K562 (cell line): ENCODE data around the gene FAM83D. TPM values are rescaled to one million over a fixed set of nuclear protein-coding genes. Genes with fewer than 3 reads are reported as not detected.
A peak's percentile ranks its signal among the peaks of the same experiment; 100 is the strongest.

Source experiments
- CREB5 ChIP-seq: fragments of 250-450 bp; sonication (Bioruptor Pico); IDR thresholded peaks from 2 replicates; pipeline ENCODE4 v1.5.0; 2020; ENCODE audit warnings: mild to moderate bottlenecking
- HDGF ChIP-seq: fragments of 450-650 bp; IDR thresholded peaks from 2 replicates; pipeline ENCODE4 v1.6.1; 2016
- NR2C1 ChIP-seq, 2 experiments: fragments of 450-650 bp; IDR thresholded peaks; 2 replicates each; pipeline ENCODE4 v1.6.1; 2017; ENCODE audit warnings: mild to moderate bottlenecking in 2 of 2, antibody characterized with exemption in 1 of 2, inconsistent platforms in 1 of 2, missing compliant biosample characterization in 1 of 2, missing genetic modification characterization in 1 of 2
- PTRF ChIP-seq: fragments of 450-650 bp; IDR thresholded peaks from 2 replicates; pipeline ENCODE4 v1.6.1; 2016; ENCODE audit warnings: mild to moderate bottlenecking, missing genetic modification characterization, missing compliant biosample characterization
- TAF9B ChIP-seq: fragments of 450-650 bp; IDR thresholded peaks from 2 replicates; pipeline ENCODE4 v1.6.1; 2018; ENCODE audit warnings: mild to moderate bottlenecking; ENCODE audit not compliant: partially characterized antibody
- ZNF318 ChIP-seq, 2 experiments: fragments of 450-650 bp; IDR thresholded peaks; 2 replicates each; pipeline ENCODE4 v1.6.1; 2016; ENCODE audit warnings: mild to moderate bottlenecking in 2 of 2, borderline replicate concordance in 1 of 2, low read depth in 1 of 2, moderate library complexity in 1 of 2
- ZNF592 ChIP-seq: fragments of 450-650 bp; IDR thresholded peaks from 2 replicates; pipeline ENCODE4 v1.6.1; 2017; ENCODE audit warnings: antibody characterized with exemption, mild to moderate bottlenecking
- polyA plus RNA-seq, 8 experiments: library from polyadenylated mRNA; depleted of rRNA in 4 of 8; stranded (reverse) in 5 of 8; unstranded in 3 of 8; fragments of >200 nt; fragmentation: Nextera tagmentation in 2 of 8; fragmentation: Illumina TruSeq in 1 of 8; extraction: Ambion mirVana in 2 of 8; extraction: Trizol in 1 of 8; gene quantifications; 2 replicates each; pipeline versions ENCODE4 v1.2.1 to v1.2.3, GENCODE V29; 2011 to 2014; ENCODE audit warnings: inconsistent platforms in 1 of 8, missing spikeins in 1 of 8
- total RNA-seq, 7 experiments: library from RNA; depleted of rRNA in 6 of 7; stranded (reverse); fragments of >200 nt in 6 of 7; fragmentation: Illumina TruSeq in 2 of 7; extraction: Trizol in 2 of 7; gene quantifications; 2 replicates each; pipeline versions ENCODE4 v1.2.1 to v1.2.3, GENCODE V29; 2011 to 2021; ENCODE audit warnings: low replicate concordance in 1 of 7
- TF ChIP-seq, protein P1 (sequence below): fragments of 450-650 bp; IDR thresholded peaks from 2 replicates; pipeline ENCODE4 v1.6.1; 2017; ENCODE audit warnings: antibody characterized with exemption
- TF ChIP-seq, protein P2 (sequence below): fragments of 250-450 bp; sonication (Bioruptor Pico); IDR thresholded peaks from 2 replicates; pipeline ENCODE4 v1.6.1; 2021; ENCODE audit warnings: mild to moderate bottlenecking

Gene FAM83D
- total and polyA plus RNA-seq, 9 of the 15 experiments (the other 6 are each of a cell fraction or from before 2014, with no cell fraction given): 8.2 to 66.1 (median 43.5) TPM

GRCh38 chr20:38963745-38964144, 37.5 kb downstream of the FAM83D start (continued):
- TF ChIP-seq ZNF592 (no peak), CREB5 (CRISPR knock-in tag) (no peak), TAF9B (no peak), NR2C1 (IDR thresholded peaks at IDR 0.05) (no peak), NR2C1 (tag; IDR thresholded peaks at IDR 0.05) (no peak), PTRF (tag) (no peak), HDGF (peak; percentile 25; the same call in 1 of the 2 replicates), ZNF318 (IDR thresholded peaks at IDR 0.05; ENCODE audit: borderline replicate concordance in 1 of 2, low read depth in 1 of 2) (no peak)
- TF ChIP-seq, protein P1, sequence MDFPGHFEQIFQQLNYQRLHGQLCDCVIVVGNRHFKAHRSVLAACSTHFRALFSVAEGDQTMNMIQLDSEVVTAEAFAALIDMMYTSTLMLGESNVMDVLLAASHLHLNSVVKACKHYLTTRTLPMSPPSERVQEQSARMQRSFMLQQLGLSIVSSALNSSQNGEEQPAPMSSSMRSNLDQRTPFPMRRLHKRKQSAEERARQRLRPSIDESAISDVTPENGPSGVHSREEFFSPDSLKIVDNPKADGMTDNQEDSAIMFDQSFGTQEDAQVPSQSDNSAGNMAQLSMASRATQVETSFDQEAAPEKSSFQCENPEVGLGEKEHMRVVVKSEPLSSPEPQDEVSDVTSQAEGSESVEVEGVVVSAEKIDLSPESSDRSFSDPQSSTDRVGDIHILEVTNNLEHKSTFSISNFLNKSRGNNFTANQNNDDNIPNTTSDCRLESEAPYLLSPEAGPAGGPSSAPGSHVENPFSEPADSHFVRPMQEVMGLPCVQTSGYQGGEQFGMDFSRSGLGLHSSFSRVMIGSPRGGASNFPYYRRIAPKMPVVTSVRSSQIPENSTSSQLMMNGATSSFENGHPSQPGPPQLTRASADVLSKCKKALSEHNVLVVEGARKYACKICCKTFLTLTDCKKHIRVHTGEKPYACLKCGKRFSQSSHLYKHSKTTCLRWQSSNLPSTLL: no peak
- TF ChIP-seq, protein P2, sequence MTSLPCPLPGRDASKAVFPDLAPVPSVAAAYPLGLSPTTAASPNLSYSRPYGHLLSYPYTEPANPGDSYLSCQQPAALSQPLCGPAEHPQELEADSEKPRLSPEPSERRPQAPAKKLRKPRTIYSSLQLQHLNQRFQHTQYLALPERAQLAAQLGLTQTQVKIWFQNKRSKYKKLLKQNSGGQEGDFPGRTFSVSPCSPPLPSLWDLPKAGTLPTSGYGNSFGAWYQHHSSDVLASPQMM: no peak
